Prostate gland (tissue), 2 donors: ENCODE data around the gene MEF2A.

Experiments used
- CTCF ChIP-seq, 4 experiments: fragments of 200-600 bp in 2 of 4; fragments of 450-650 bp in 2 of 4; sonication (generic) in 2 of 4; IDR thresholded peaks; 1 replicate in 3 of 4; 2 replicates in 1 of 4; pipeline ENCODE4 v1.5.1; 2016 to 2019; ENCODE audit warnings: antibody characterized with exemption in 4 of 4, mild to moderate bottlenecking in 2 of 4, moderate library complexity in 2 of 4
- POLR2A ChIP-seq: fragments of 450-650 bp; IDR thresholded peaks from one replicate; pipeline ENCODE4 v1.6.1; 2016; ENCODE audit warnings: antibody characterized with exemption, mild to moderate bottlenecking

GRCh38 chr15:99582508-99582960, 16.8 kb downstream of the MEF2A start:
- TF ChIP-seq CTCF (IDR thresholded peaks at IDR 0.05): no peak
- no peak for TF ChIP-seq POLR2A
